ENCODE results near the gene MBTPS1.

MBTPS1 gene

DNA sequence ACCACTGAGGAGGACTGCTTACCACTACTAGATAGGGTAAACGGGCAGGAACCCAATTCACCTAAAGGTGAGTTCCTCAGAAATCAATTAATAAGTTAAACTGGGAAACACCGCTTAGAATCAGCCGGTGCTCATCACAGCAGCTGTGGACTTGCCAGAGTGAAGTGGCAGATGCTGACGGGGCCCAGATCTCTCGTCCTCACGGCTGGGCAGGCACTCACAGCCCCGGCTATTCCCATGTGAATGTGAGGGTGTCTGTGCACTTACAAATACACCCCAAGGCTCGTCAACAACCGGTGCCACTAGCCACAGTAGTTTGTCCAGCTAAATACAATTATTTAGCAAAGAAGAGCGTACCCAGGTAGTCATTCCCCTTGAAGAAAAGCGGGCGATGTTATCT, 29.7 kb downstream of the MBTPS1 start:
- TF ChIP-seq, protein P1, sequence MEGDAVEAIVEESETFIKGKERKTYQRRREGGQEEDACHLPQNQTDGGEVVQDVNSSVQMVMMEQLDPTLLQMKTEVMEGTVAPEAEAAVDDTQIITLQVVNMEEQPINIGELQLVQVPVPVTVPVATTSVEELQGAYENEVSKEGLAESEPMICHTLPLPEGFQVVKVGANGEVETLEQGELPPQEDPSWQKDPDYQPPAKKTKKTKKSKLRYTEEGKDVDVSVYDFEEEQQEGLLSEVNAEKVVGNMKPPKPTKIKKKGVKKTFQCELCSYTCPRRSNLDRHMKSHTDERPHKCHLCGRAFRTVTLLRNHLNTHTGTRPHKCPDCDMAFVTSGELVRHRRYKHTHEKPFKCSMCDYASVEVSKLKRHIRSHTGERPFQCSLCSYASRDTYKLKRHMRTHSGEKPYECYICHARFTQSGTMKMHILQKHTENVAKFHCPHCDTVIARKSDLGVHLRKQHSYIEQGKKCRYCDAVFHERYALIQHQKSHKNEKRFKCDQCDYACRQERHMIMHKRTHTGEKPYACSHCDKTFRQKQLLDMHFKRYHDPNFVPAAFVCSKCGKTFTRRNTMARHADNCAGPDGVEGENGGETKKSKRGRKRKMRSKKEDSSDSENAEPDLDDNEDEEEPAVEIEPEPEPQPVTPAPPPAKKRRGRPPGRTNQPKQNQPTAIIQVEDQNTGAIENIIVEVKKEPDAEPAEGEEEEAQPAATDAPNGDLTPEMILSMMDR (conservative IDR thresholded peaks at IDR 0.05) = no peak

DNA sequence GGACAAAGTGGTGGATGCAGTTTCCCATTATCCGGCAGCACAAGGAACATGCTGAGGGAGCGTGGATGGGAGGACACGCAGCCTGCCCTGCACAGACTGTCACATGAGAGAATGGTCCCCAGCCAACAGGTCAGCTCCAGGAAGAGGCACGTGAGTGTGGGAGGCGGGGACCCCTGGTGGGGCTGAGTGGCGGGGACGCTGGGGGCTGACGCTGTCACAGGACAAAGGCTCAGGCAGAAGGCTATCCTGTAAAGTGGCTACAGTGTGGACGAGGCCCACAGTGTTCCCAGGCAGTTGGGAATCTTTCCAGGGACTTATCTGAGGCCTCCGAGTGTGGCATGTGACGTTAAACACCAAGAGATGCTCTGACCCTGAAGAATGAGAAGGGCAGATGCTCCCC, 30.4 kb downstream of the MBTPS1 start:
- no peak overlapping the region for H3K27ac ChIP-seq
- TF ChIP-seq, protein P1 (conservative IDR thresholded peaks at IDR 0.05) = no peak

More for the DNA sequence above, 29.7 kb downstream of the MBTPS1 start:
- H3K27ac ChIP-seq = no peak overlapping the region

DNA sequence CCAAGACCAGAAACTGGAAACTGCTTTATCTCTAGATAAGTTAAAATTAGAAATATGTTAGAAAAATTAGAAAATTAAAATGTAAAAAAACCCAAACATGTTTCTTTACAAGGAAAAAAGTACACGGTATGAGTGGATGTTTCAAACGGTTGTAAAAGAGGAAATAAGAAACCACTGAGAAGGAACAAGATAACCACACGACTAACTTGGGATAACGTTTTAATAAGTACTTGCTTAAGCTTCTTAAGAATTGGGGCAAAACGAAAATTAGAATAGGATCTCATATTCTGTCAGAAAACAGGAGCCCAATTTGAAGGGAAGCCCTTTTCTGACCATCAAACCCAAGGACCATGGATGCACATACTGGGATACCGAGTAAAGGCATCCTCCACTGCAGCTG, 31.0 kb downstream of the MBTPS1 start:
- H3K27ac ChIP-seq = no peak overlapping the region
- TF ChIP-seq, protein P1 (conservative IDR thresholded peaks at IDR 0.05) = no peak

DNA sequence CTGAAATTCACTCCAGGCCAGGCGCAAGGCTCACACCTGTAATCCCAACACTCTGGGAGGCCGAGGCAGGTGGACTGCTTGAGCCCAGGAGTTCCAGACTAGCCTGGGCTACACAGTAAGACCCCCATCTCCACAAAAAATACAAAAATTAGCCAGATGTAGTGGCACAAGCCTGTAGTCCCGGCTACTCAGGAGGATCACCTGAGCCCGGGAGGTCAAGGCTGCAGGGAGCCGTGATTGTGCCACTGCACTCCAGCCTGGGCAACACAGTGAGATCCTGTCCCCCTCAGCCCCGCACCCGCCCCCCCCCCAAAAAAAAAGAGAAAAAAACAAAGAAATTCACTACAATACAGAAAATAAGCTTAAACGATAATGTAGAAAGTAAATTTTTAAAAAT, 31.5 kb downstream of the MBTPS1 start:
- H3K27ac ChIP-seq = no peak overlapping the region
- TF ChIP-seq, protein P1 (conservative IDR thresholded peaks at IDR 0.05) = no peak

DNA sequence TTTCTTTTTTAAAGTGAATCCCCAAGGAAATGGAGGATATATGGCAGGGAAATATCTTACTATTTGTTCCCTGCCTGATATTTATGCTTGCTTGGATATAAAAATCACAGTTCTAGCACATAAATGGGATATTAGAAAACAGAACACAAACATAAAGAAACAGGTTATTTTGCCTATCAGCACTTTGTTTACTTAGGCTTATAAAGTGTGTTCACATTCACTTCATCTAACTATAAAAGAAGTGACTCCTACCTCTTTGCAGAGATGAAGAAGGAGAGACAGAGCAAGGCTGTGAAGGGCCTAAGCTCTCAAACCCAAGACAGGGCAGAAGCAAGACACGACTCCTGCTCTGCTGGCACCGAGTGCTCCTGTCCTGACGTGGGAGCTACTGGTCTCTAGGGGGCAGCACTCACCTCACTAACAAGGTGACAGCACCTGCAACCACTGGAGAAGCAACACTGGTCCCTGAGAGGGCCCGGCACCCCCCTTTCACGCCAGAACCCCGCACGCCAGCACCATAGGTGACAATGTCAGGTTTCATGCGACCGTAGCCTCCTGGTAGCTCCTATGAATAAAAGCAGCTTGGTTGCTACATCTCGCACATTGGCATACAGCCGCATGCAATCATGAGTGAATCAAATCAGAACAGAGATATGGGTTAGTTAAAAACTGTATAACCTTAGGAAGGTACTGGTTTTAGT, 32.0 kb downstream of the MBTPS1 start:
- TF ChIP-seq, protein P1 (conservative IDR thresholded peaks at IDR 0.05) = peak; percentile 81
- H3K27ac ChIP-seq = no peak overlapping the region

DNA sequence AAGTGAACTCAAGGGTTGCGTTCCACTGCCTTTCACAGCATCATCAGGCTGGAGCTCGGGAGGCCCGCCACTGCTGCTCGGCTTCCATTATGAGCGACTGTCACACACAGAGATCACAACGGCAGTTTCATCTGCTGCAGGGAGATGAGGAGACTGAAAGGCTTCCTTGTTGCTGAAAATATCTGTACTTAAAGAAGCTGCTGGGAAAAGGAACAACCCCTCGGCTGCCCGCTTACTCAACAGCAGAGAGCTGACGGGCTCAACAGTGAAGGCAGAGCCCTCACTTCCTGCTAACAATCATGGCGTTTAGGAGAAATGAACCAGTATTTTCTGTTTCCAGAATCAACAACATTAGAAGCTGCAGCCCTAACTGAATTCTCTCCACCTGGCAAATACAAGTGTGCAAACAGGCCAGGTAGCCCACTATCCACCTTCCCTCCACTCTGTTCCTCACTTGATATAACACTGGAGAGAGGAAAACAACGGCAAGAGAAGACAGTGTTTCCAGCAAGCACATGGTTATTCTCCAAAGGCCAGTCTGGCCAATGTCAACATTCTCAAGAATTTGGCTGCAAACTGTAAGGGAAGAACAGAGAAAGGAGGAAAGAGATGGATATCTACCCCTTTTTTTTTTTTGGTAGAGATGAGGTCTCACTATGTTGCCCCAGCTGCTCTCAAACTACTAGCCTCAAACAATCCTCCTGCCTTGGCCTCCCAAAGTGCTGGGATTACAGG, 33.7 kb downstream of the MBTPS1 start:
- H3K27ac ChIP-seq = no peak overlapping the region
- TF ChIP-seq, protein P1 (conservative IDR thresholded peaks at IDR 0.05) = no peak

DNA sequence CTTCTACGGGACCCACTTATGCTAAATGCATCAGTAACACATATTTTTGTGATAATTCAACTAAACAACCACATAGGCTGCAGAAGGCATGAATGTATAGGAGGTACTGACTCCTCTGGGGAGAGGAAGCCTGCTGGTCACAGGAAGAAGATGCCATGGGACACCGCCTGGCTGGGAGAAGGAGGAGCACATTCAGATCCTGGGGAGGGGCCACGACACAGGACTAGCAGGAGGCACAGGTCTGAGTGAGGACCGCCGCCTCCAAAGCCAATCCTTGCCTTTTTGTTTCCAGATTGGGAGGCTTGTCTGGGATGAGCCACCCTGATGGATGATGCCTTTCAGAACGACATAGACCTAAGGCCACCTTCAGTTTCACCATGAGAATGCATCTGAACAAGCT, 34.6 kb downstream of the MBTPS1 start:
- no peak overlapping the region for H3K27ac ChIP-seq
- TF ChIP-seq, protein P1 (conservative IDR thresholded peaks at IDR 0.05) = no peak
